IMR-90 (cell line): ENCODE data around the gene PPP1R37. TPM values are rescaled to one million over a fixed set of nuclear protein-coding genes. Genes with fewer than 3 reads are reported as not detected.

Source experiments
- ATAC-seq: fragments of 200-7000 bp; cut with Tn5 transposase; 2 replicates; pipeline ENCODE4 v1.9.1; 2020; ENCODE audit warnings: low read depth, mild to moderate bottlenecking, moderate library complexity
- BruUV-seq: library from RNA; stranded (reverse); fragments of 400-500 nt; replicated peaks from 2 replicates; lab custom pipeline; 2021; lab: Mats Ljungman, UMichigan
- CTCF ChIA-PET: fragments of 300-600 bp; formaldehyde crosslinking; extraction: SDS; loops from one replicate; lab custom pipeline; 2021; ENCODE audit warnings: antibody characterized with exemption; lab: Yijun Ruan, JAX
- POLR2A ChIA-PET: fragments of 300-600 bp; sonication (Branson Sonifier 250); formaldehyde crosslinking; loops from one replicate; lab custom pipeline; 2022; ENCODE audit warnings: antibody characterized with exemption; ENCODE audit not compliant: unreplicated experiment; lab: Charles Lee
- DNase-seq: peaks from one replicate; pipeline ENCODE4 v3.0.0; 2013
- H2AFZ ChIP-seq: replicated peaks from 2 replicates; pipeline ENCODE3; 2013; ENCODE audit warnings: low read length, mild to moderate bottlenecking; ENCODE audit not compliant: poor library complexity
- H2AK5ac ChIP-seq: 2 replicates; pipeline ENCODE4 v1.6.1; 2013; ENCODE audit warnings: low read depth, low read length, inconsistent platforms
- H2AK9ac ChIP-seq: replicated peaks from 2 replicates; pipeline ENCODE3; 2013; ENCODE audit warnings: mild to moderate bottlenecking, low read depth, low read length, moderate library complexity; ENCODE audit not compliant: poor library complexity
- H2BK120ac ChIP-seq: 2 replicates; pipeline ENCODE4 v1.6.1; 2013; ENCODE audit warnings: low read depth, low read length, inconsistent platforms
- H2BK15ac ChIP-seq: 3 replicates; pipeline ENCODE4 v1.6.1; 2013; ENCODE audit warnings: low read depth, low read length, inconsistent platforms
- H2BK20ac ChIP-seq: 2 replicates; pipeline ENCODE4 v1.6.1; 2013; ENCODE audit warnings: low read depth, mild to moderate bottlenecking, inconsistent platforms, low read length, moderate library complexity
- H2BK5ac ChIP-seq: 2 replicates; pipeline ENCODE4 v1.6.1; 2013; ENCODE audit warnings: mild to moderate bottlenecking, low read depth, low read length, inconsistent platforms; ENCODE audit not compliant: poor library complexity, severe bottlenecking
- H3K14ac ChIP-seq: replicated peaks from 2 replicates; pipeline ENCODE4 v1.6.1; 2013; ENCODE audit warnings: low read depth, low read length, inconsistent platforms
- H3K18ac ChIP-seq: 2 replicates; pipeline ENCODE4 v1.6.1; 2013; ENCODE audit warnings: low read depth, low read length, control low read depth
- H3K23ac ChIP-seq: 2 replicates; pipeline ENCODE4 v1.6.1; 2013; ENCODE audit warnings: low read depth, low read length, inconsistent platforms
- H3K27ac ChIP-seq: 2 replicates; pipeline ENCODE4 v1.5.1; 2013; ENCODE audit warnings: mild to moderate bottlenecking, control low read depth, low read length; ENCODE audit not compliant: insufficient read depth
- H3K27me3 ChIP-seq: 2 replicates; pipeline ENCODE4 v1.6.1; 2013; ENCODE audit warnings: low read length; ENCODE audit not compliant: control insufficient read depth, insufficient read depth
- H3K36me3 ChIP-seq: 2 replicates; pipeline ENCODE4 v1.6.1; 2013; ENCODE audit warnings: low read length, mixed read lengths; ENCODE audit not compliant: control insufficient read depth, insufficient read depth
- H3K4ac ChIP-seq: 2 replicates; pipeline ENCODE4 v1.6.1; 2013; ENCODE audit warnings: low read depth, low read length, inconsistent platforms
- H3K4me1 ChIP-seq: 2 replicates; pipeline ENCODE4 v1.6.1; 2013; ENCODE audit warnings: low read length, mixed read lengths; ENCODE audit not compliant: control insufficient read depth, insufficient read depth
- H3K4me2 ChIP-seq: 2 replicates; pipeline ENCODE4 v1.6.1; 2013; ENCODE audit warnings: low read depth, mild to moderate bottlenecking, control low read depth, low read length, moderate library complexity
- H3K4me3 ChIP-seq: 2 replicates; pipeline ENCODE4 v1.5.1; 2013; ENCODE audit warnings: low read depth, mild to moderate bottlenecking, control low read depth, low read length, moderate library complexity; ENCODE audit not compliant: insufficient read depth
- H3K56ac ChIP-seq: 2 replicates; pipeline ENCODE4 v1.6.1; 2013; ENCODE audit warnings: low read length, inconsistent platforms; ENCODE audit not compliant: insufficient read depth; ENCODE audit errors: extremely low read depth
- H3K79me1 ChIP-seq, 2 experiments: 2 replicates each; pipeline ENCODE4 v1.6.1; 2013; ENCODE audit warnings: low read length in 2 of 2, inconsistent platforms in 1 of 2, low read depth in 1 of 2
- H3K9ac ChIP-seq: 2 replicates; pipeline ENCODE4 v1.6.1; 2013; ENCODE audit warnings: low read depth, low read length, control low read depth
- H3K9me1 ChIP-seq: 2 replicates; pipeline ENCODE4 v1.6.1; 2013; ENCODE audit warnings: low read length, inconsistent platforms; ENCODE audit not compliant: insufficient read depth
- H3K9me3 ChIP-seq: 2 replicates; pipeline ENCODE4 v1.6.1; 2013; ENCODE audit warnings: low read length; ENCODE audit not compliant: control insufficient read depth, insufficient read depth
- H4K20me1 ChIP-seq: 2 replicates; pipeline ENCODE4 v1.6.1; 2013; ENCODE audit warnings: low read length, inconsistent platforms; ENCODE audit not compliant: insufficient read depth
- H4K5ac ChIP-seq: 2 replicates; pipeline ENCODE4 v1.6.1; 2013; ENCODE audit warnings: mild to moderate bottlenecking, low read depth, low read length, control low read depth
- H4K8ac ChIP-seq, 2 experiments: 2 replicates each; pipeline ENCODE4 v1.6.1; 2013; ENCODE audit warnings: low read depth in 2 of 2, low read length in 2 of 2, control low read depth in 1 of 2, inconsistent platforms in 1 of 2
- H4K91ac ChIP-seq: 2 replicates; pipeline ENCODE4 v1.6.1; 2013; ENCODE audit warnings: low read depth, low read length, inconsistent platforms; ENCODE audit not compliant: insufficient read depth
- CEBPB ChIP-seq: IDR thresholded peaks from 2 replicates; pipeline ENCODE4 v1.6.1; 2012; ENCODE audit warnings: low read depth, low read length, improper control_type of control experiment
- CHD1 ChIP-seq: IDR thresholded peaks from 2 replicates; pipeline ENCODE4 v1.6.1; 2012; ENCODE audit warnings: low read depth, low read length, improper control_type of control experiment
- NFE2L2 ChIP-seq: fragments of 150-350 bp; IDR thresholded peaks from 2 replicates; pipeline ENCODE4 v1.6.1; 2016; ENCODE audit warnings: low read depth, mild to moderate bottlenecking, low read length
- POLR2A ChIP-seq: IDR thresholded peaks from 2 replicates; pipeline ENCODE4 v1.6.1; 2012; ENCODE audit warnings: mild to moderate bottlenecking, low read depth, low read length
- WGBS, 2 experiments: methylation state at CpG; one replicate each; pipeline versions ENCODE4 v1.1.5 to v1.1.7; 2013; ENCODE audit warnings: missing lambda C conversion rate in 2 of 2; ENCODE audit not compliant: insufficient read length in 1 of 2; ENCODE audit errors: extremely low coverage in 2 of 2; 5-methylcytosine and 5-hydroxymethylcytosine counted together
- dilution Hi-C: fragments of 300-500 bp; cut with HindIII; formaldehyde crosslinking; loops from one replicate; pipeline ENCODE4 v1.14.3; 2018; ENCODE audit warnings: low sequenced_read_pairs; ENCODE audit not compliant: unreplicated experiment
- in situ Hi-C: fragments of 300-500 bp; cut with MboI; formaldehyde crosslinking; loops from 3 replicates; pipeline ENCODE4 v1.14.3; 2019; ENCODE audit warnings: low sequenced_read_pairs, inconsistent platforms, mixed read lengths
- intact Hi-C: fragments of 100-400 bp; cut with micrococcal nuclease; formaldehyde crosslinking; loops from 2 replicates; pipeline ENCODE4 v1.10.0; 2022
- polyA plus RNA-seq, 3 experiments: library from polyadenylated mRNA; depleted of rRNA; stranded (reverse); fragments of >200 nt; gene quantifications; 2 replicates each; pipeline ENCODE4 v1.2.3, GENCODE V29; 2012; ENCODE audit warnings: low replicate concordance in 1 of 3
- total RNA-seq: library from RNA; depleted of rRNA; stranded (reverse); fragments of >200 nt; gene quantifications from 2 replicates; pipeline ENCODE4 v1.2.3, GENCODE V29; 2012

PPP1R37 gene
- total and polyA plus RNA-seq, 2 of the 4 experiments (the other 2 are of a cell fraction) = 13.1 to 18.5 TPM

DNA sequence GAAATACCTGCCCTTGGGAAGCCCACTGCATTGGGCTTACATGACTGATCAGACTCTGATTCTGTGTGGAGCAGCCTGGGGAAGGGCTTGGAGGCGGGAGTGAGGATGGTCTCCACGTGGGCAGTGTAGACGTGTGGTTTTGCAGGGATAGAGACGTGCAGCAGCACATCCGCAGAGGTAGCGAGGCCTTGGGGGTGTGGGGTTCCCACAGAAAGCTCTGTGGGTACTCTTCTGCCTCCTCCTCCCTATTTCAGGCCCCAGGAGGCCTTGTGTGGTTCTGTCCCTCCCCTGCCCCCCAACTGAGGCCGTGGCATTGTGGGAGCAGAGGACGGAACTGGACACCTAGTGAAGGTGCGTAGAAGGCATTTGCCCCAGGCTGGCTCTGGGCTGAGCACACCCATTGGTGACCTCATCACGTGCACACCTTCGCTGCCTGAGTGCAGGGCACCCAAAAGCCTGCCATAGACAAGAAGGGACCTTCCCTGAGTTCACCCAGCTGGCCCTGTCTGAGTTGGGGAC is 28.9 kb downstream of the PPP1R37 start:
- H3K9ac ChIP-seq = no peak overlapping the region
- in situ Hi-C loops (no loop called here), intact Hi-C loops (no loop called here), dilution Hi-C loops (no loop called here)
- TF ChIP-seq CHD1 = no peak
- no peak for TF ChIP-seq CEBPB
- no peak for TF ChIP-seq NFE2L2
- no peak for TF ChIP-seq POLR2A
- no peak overlapping the region for H3K4ac ChIP-seq
- no TSS peak for BruUV-seq
- no peak overlapping the region for H2AK9ac ChIP-seq
- no peaks in the 10 kb centered on the region for H3K9me3 ChIP-seq
- H3K79me1 ChIP-seq = peaks cover 39 to 89% of the 10 kb centered on the region in 2 experiments
- H3K18ac ChIP-seq = no peak overlapping the region
- H2AFZ ChIP-seq = no peak overlapping the region
- ChIA-PET POLR2A (no interaction called here), CTCF (no interaction called here)
- H4K20me1 ChIP-seq = peaks cover 88% of the 10 kb centered on the region
- no peak overlapping the region for H2BK5ac ChIP-seq
- H2BK15ac ChIP-seq = no peak overlapping the region
- H3K23ac ChIP-seq = no peak overlapping the region
- peaks cover 3% of the 10 kb centered on the region; the same call in 1 of the 2 replicates for H3K9me1 ChIP-seq
- ATAC-seq (no peak), DNase-seq (no peak)
- H4K8ac ChIP-seq = no peak overlapping the region
- no peaks in the 10 kb centered on the region for H3K27me3 ChIP-seq
- no peak overlapping the region for H4K5ac ChIP-seq
- H2AK5ac ChIP-seq = no peak overlapping the region
- H3K4me3 ChIP-seq = no peak overlapping the region
- H4K91ac ChIP-seq = no peak overlapping the region
- H3K14ac ChIP-seq = no peak overlapping the region
- no peak overlapping the region for H3K56ac ChIP-seq
- peaks cover 2% of the 10 kb centered on the region; the same call in 1 of the 2 replicates for H3K36me3 ChIP-seq
- no peak overlapping the region for H2BK20ac ChIP-seq
- 93% methylated on average over 3 of the region's 11 CpGs; no CpG with 5 or more reads in 1 of the 2 experiments for WGBS, 2 experiments
- H3K27ac ChIP-seq = no peak overlapping the region
- no peak overlapping the region for H3K4me2 ChIP-seq
- H3K4me1 ChIP-seq = no peaks in the 10 kb centered on the region; the same call in 1 of the 2 replicates
- no peak overlapping the region for H2BK120ac ChIP-seq
